NAMALWA (cell line): ENCODE results near the gene HCN4.

Experiments
- DNase-seq: peaks from one replicate; pipeline ENCODE4 v3.0.0-alpha.2; 2015; ENCODE audit warnings: low spot score

Gene HCN4

DNA sequence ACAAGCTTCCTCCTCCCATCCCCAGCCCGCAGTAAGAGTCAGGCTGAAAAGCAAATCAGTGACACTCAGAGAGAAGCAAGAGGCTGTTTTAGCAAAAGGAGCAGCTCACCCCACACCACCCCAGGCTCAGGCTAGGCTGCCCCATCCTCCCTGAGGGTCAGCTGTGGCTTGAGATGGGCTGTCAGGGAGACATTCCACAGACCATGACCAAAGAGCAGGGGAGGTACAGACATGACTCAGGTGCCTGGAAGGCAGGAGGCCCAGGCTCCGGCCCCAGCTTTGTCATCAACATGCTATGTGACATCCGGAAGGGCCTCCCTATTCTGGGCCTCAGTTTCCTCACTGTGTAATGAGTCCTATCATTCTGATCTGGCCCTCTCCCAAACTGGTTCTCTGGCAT, 24.7 kb downstream of the HCN4 start:
- DNase-seq = no peak

- no peak for DNase-seq
Observed at GRCh38 chr15:73341886-73342600, 26.7 kb downstream of the HCN4 start.

DNA sequence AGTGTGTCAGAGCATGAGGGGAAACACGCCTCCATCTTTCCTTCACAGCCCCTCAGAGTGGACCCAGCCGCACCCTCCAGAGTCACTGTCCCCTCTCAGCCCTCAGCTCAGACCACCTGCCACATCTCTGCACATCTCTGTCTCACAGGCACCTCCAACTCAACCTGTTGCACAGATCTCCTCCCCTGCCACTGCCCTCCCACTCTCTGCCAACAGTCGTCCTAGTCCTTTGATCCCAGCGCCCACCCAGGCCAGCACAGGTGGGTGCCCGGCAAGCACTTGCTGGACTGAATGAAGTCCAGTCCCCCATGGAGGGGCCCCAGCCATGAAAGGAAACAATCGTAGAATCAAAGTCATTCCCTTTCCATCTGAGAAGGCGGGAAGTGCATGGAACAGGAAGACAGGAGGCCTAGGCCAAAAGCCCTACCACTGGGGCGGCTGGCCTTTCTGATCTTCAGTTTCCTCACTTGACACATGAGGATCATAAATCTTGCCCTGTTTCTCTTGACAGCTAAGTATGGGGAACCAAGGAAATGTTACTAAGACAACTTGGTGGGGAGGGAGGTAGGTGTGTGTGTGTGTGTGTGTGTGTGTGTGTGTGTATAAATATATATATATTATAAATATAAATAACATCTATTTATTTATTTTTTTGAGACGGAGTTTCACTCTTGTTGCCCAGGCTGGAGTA, 28.1 kb downstream of the HCN4 start:
- DNase-seq = no peak

DNA sequence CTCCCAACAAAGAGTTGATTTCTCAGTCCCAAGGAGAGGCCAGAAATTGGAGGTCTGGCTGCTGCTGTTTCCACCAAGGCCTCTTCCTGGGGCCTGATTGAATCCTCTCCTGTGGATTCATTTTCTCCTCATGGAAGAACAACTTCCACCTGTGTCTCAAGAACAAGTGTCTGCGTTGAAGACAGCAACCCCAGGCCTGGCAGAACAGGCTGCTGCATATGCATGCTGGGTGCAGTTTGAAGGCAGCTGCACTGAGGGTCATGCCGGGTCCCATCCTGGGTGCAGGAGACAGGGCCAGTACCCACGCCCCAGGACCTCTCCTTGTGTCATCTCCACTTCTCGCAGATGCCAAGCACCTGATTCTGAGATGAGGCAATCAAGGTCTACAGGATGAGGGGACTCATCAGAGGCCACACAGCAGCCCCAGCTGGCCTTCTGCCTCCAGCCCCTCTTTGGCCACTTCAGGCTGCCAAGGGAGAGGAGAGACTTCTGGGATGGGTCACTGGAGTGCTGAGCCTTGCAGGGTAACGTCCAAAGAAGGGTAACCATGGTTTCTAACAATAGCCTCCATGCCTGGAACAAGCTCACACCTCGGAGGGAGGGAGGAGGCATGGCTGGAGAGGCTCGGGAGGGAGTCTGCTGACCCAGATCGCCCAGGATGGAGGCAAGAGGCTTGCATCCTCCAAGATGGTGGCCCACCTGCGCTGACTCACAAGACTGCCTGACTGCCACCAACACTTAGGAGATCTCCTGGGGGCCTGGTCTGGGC, 30.0 kb downstream of the HCN4 start:
- no peak for DNase-seq

GRCh38 chr15:73338058-73338457, 30.7 kb downstream of the HCN4 start:
- no peak for DNase-seq

- no peak for DNase-seq
Observed at GRCh38 chr15:73337187-73337586, 31.6 kb downstream of the HCN4 start.

DNA sequence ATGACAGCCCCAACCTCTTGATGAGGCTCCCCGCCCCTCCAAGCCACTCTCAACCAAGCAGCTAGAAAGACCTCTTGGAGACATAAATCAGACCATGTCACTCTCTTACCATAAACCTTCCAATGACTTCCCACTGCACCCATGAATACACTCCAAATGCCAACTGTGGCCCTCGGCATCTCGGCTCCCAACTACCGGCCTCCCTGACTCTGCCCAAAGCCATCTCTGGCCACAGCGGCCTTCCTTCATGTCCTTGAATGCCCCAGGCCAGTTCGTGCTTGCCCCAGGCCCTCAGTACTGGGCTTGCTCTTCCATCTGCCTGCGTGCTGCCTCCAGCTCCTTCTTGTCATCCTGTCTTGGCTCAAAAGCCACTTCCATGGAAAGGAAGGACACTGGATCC, 32.0 kb downstream of the HCN4 start:
- no peak for DNase-seq

- no peak for DNase-seq
Observed at GRCh38 chr15:73335471-73335870, 33.3 kb downstream of the HCN4 start.

GRCh38 chr15:73335026-73335425, 33.7 kb downstream of the HCN4 start:
- DNase-seq = no peak

GRCh38 chr15:73334086-73334485, 34.7 kb downstream of the HCN4 start:
- DNase-seq = no peak

DNA sequence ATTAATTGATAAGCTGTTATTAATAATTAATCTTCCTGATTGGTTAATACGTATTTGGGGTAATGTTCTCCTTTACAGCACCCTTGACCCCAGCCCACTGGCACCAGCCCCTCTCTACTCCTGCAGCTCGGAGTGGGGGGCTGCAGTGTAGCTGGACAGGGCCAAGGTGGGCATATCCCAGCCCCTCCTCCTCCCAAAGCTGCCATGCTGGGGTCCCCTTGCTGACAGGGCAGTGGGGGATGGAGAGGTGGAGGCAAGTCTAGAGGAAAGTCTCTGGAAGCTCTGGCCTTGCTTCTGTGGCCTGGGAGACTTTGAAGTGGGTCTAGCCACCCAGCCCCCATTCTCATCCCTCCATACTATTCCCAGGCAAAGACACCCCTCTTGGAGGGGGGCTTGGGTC, 35.8 kb downstream of the HCN4 start:
- DNase-seq = no peak

DNA sequence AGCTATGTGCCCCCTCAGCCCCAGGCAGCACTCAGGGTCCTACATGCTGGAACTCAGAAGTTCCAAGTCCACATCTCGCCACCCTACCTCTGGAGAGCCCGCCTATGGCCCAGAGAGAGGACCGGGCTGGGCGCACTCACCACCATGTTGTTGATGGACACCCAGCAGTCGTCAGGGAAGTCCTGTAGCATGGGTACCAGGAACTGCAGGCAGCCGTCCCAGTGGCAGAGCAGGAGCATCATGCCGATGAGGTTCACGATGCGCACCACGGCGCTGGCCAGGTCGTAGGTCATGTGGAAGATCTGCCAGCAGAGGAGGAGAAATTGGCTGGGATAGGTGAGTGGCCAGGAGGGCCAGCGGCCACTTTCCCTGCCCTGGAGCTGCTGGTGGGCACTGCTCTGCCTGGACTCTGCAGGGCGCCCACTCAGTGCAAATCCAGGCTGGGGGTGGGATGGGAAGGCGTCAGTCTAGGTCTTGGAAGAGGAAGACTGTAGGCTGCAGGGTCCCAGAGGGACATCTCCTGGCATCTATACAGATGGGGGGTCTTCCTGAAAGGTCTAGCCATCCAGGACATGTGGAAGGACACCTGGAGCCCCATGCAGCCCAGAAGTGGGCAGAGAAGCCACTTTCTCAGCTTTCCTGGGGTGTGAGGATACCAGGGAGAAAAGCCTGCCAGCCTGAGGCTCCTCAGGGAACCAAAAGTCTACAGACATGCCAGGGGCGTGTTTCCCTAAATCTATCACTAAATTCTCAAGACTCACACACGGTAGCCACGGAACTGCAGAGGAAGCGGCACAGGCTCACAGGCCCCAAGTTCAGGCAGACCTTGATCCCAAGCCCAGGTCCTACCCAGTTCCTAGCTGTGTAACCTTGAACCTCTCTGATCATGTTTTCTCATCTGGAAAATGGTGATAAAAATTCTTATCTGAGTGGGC, 36.5 kb downstream of the HCN4 start:
- DNase-seq = no peak

GRCh38 chr15:73331501-73331900, 37.3 kb downstream of the HCN4 start:
- no peak for DNase-seq

- no peak for DNase-seq
Observed at GRCh38 chr15:73330206-73331051, 38.3 kb downstream of the HCN4 start.

DNA sequence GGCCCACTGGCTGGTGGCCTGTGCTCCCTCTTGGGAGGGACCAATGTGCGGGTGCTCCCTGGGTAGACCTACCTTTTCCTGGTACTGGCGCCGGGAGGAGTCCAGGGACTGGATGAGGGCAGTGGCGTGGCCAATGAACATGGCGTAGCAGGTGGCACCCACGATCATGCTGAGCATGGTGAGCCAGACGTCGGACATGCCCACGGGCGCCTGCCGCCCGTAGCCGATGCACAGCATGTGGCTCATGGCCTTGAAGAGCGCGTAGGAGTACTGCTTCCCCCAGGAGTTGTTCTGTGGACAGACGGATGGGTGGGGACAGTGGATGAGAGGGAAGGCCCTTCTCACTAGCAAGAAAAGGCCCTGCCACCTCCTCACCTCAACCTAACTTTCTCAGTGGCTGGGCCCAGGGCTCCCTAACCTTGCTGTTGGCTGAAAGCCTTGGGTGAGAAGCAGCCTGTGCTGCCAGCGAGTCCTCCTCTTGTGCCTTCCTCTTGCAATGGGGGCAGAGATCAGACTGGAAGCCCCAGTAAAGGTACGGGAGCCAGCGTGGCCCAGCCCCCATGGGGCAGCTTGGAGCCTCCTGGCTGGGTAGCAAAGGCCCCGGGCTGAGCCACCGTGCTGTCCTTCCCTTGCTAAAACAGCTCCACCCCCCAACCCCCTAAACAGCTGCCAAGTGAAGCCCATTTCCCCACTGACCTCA, 39.1 kb downstream of the HCN4 start:
- DNase-seq = no peak

GRCh38 chr15:73328981-73329380, 39.8 kb downstream of the HCN4 start:
- no peak for DNase-seq

DNA sequence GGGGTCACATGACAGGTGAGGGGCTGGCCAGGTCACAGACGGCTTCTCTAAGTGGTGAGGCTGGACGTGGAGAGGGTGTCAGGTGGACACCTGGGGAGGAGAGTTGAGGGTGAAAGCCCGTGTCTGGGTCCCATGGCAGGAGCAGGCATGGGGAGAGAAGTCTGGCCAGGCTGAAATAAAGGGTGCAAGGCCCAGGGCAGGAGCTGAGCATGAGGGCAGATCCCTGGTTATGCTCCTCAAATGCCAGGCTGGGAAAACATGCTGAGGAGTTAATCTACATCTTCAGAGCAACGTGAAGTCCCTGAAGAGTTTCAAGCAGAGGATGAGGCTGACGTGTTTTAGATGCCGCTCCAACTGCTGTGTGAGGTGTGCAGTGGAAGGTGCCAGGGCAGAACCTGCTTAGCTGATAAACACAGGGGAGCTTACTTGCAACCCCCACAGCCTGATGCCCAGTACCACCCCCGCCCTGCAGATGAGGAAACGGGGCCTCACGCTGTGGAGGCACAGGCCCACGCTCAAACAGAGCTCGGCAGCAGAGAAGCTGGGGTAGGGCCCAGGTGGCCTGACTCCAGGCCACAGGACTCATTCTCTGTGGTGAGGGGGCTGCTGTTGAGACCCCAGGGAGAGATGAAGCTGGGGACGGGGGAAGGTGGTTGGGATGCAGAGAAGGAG, 40.5 kb downstream of the HCN4 start:
- DNase-seq = no peak

- no peak for DNase-seq
Observed at GRCh38 chr15:73326157-73326556, 42.6 kb downstream of the HCN4 start.

DNA sequence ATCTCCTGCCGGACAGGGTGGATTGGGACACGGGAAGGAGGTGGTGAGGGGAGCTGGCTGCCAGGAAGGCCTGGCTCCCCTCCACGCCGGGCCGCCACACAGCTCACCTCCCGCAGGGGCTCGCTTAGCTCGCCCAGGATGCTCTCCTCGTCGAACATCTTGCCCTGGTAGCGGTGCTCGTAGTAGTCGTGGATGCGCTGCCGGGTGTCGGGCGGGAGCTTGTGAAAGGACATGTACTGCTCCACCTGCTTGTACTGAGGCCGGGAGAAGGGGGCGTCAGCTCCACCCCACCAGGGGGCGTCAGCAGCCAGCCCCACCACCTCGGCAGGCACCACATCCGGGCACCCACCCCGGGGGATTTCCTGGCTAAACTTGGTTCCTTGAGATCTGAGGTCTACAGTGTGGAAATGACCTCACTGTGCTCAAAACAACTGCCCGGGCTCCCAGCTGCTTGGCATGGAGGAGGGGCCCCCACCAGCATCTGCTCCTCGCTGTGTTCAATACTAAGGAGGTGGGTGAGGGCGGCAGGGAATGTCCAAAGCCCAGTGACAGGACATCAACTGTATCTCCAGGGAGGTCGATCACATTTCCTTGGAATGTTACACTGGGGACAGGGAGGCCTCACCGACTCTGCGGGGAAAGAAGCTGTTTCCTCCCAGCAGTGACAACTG, 43.4 kb downstream of the HCN4 start:
- DNase-seq = peak; percentile 59
